HT-29 (cell line): Measurements from ENCODE around the gene C6orf163. TPM values are rescaled to one million over a fixed set of nuclear protein-coding genes. Genes with fewer than 3 reads are reported as not detected.

Experiments used
- DNase-seq: peaks from one replicate; pipeline ENCODE4 v3.0.0-alpha.2; 2015; ENCODE audit warnings: low spot score
- total RNA-seq: library from RNA; depleted of rRNA; stranded (reverse); fragments of >200 nt; shearing (Covaris generic); gene quantifications from 2 replicates; pipeline ENCODE4 v1.2.3, GENCODE V29; 2014; rRNA removed

Gene C6orf163
- total RNA-seq, 1 experiment from 2014 or later, result not detected

GRCh38 chr6:87408721-87409155 is 64.1 kb downstream of the C6orf163 start:
- DNase-seq, result no peak

Other genes with a start within 250 kb of the C6orf163 start
- not detected in 2 replicates for gene CGA, start 249.7 kb upstream of the C6orf163 start, total RNA-seq
- gene ZNF292, start 189.2 kb upstream of the C6orf163 start, total RNA-seq, result 8.0 and 9.4 TPM in 2 replicates
- gene SMIM8, start 22.2 kb upstream of the C6orf163 start, total RNA-seq, result 1.2 and 1.5 TPM in 2 replicates
- not detected in 2 replicates for gene GJB7, start 15.5 kb upstream of the C6orf163 start, total RNA-seq
- not detected in 2 replicates for gene CFAP206, start 63.2 kb downstream of the C6orf163 start, total RNA-seq
- gene SLC35A1, start 128.2 kb downstream of the C6orf163 start, total RNA-seq, result 13.4 and 14.1 TPM in 2 replicates
- 15.3 and 16.5 TPM in 2 replicates for gene RARS2, start 245.2 kb downstream of the C6orf163 start, total RNA-seq
- 8.5 and 10.2 TPM in 2 replicates for gene ORC3, start 245.3 kb downstream of the C6orf163 start, total RNA-seq